Measurements from ENCODE around the gene CHRDL2.

Gene CHRDL2

DNA sequence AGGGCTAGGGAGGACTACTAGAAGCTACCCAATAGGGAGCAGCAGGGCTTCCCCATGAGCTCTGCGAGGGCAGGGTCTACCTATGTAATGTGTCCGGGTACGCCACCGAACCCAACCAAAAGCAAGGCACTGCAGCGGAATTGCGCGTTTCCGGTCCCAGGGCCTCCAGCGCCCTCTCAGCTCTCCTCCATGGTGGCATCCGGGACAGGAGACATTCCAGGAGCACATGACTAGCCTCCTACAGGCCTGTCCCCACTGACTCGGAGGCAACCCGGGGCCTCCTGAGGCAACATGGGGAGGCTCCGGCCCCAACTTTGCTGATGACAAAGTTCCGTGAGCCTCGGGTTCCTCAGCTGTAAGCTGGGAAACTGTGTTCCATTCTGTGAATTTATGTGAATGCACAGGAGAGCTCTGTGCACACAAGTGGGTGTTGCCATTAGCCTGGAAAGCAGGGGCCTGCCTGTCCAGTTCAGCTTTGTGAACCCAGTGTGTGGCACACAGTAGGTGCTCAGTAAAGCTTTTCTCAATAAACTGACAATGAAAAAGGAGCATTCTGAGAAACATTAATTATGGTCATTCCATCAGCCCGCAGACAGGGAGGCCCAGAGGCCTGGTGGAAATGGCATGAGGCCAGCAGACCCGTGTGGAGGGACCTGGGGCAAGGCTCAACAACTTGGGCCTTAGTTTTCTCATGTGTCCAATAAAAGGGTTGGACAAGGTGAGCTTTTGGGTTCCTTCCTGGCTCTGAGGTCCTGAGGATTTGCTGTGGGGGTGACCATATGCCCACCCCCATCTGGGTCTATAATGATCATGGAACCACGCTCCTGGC, 50.3 kb downstream of the CHRDL2 start:
- H3K23ac ChIP-seq (ENCODE audit: low read length), result no peak overlapping the region
- H3K27ac ChIP-seq (ENCODE audit: low read depth, low read length), result no peak overlapping the region
- H3K79me2 ChIP-seq (ENCODE audit: control insufficient read depth, insufficient read depth, low read length, poor library complexity), result peaks cover 2% of the 10 kb centered on the region
- H2BK5ac ChIP-seq (ENCODE audit: low read depth, low read length, poor library complexity), result no peak overlapping the region
- H2AK5ac ChIP-seq (ENCODE audit: low read length), result no peak overlapping the region
- no peaks in the 10 kb centered on the region for H3K79me1 ChIP-seq (ENCODE audit: low read length)
- H3K9me3 ChIP-seq (ENCODE audit: insufficient read depth, low read depth, low read length), result peaks cover 2% of the 10 kb centered on the region
- H3K14ac ChIP-seq (ENCODE audit: low read length), result no peak overlapping the region
- H3K36me3 ChIP-seq (ENCODE audit: control insufficient read depth in 1 of 2, insufficient read depth in 2 of 2, low read length in 2 of 2), result no peaks in the 10 kb centered on the region
- no peak for DNase-seq
- WGBS (ENCODE audit: extremely low coverage, insufficient coverage, insufficient read length), result no CpG with 5 or more reads among the region's 18 CpGs
- no peak overlapping the region for H2BK12ac ChIP-seq (ENCODE audit: low read length)
- H4K8ac ChIP-seq (ENCODE audit: low read depth, low read length), result no peak overlapping the region
- H2BK120ac ChIP-seq (ENCODE audit: insufficient read depth, low read length, poor library complexity), result no peak overlapping the region
- no peak overlapping the region for H4K91ac ChIP-seq (ENCODE audit: low read depth, low read length)
- peaks cover 0 to 2% of the 10 kb centered on the region in 2 experiments for H3K4me1 ChIP-seq (ENCODE audit: control insufficient read depth in 1 of 2, insufficient read depth in 2 of 2, low read length in 2 of 2)
- H3K4me2 ChIP-seq (ENCODE audit: low read length), result no peak overlapping the region
- H3K4me3 ChIP-seq (ENCODE audit: low read depth, low read length), result no peak overlapping the region
- H4K12ac ChIP-seq (ENCODE audit: low read depth, low read length), result no peak overlapping the region
- H3K18ac ChIP-seq (ENCODE audit: low read length), result no peak overlapping the region
- H3K9ac ChIP-seq (ENCODE audit: low read length), result no peak overlapping the region
- peaks cover 7% of the 10 kb centered on the region for H3K27me3 ChIP-seq (ENCODE audit: insufficient read depth, low read length)
- no peak overlapping the region for H3K4ac ChIP-seq (ENCODE audit: low read depth, low read length)
- no peak overlapping the region for H2AFZ ChIP-seq (ENCODE audit: insufficient read depth, low read length, poor library complexity)

- Histone ChIP-seq H3K36me3 (ENCODE audit: control insufficient read depth in 1 of 2, insufficient read depth in 2 of 2, low read length in 2 of 2) (no peaks in the 10 kb centered on the region), H3K79me2 (ENCODE audit: control insufficient read depth, insufficient read depth, low read length, poor library complexity) (peaks cover 2% of the 10 kb centered on the region), H3K23ac (ENCODE audit: low read length) (no peak overlapping the region), H3K4me2 (ENCODE audit: low read length) (no peak overlapping the region), H3K27me3 (ENCODE audit: insufficient read depth, low read length) (peaks cover 7% of the 10 kb centered on the region), H2AFZ (ENCODE audit: insufficient read depth, low read length, poor library complexity) (no peak overlapping the region), H3K4me1 (ENCODE audit: control insufficient read depth in 1 of 2, insufficient read depth in 2 of 2, low read length in 2 of 2) (peaks cover 0 to 2% of the 10 kb centered on the region in 2 experiments), H2BK5ac (ENCODE audit: low read depth, low read length, poor library complexity) (no peak overlapping the region), H4K12ac (ENCODE audit: low read depth, low read length) (no peak overlapping the region), H2AK5ac (ENCODE audit: low read length) (no peak overlapping the region), H4K91ac (ENCODE audit: low read depth, low read length) (no peak overlapping the region), H3K4ac (ENCODE audit: low read depth, low read length) (no peak overlapping the region), H4K8ac (ENCODE audit: low read depth, low read length) (no peak overlapping the region), H3K27ac (ENCODE audit: low read depth, low read length) (no peak overlapping the region), H3K9me3 (ENCODE audit: insufficient read depth, low read depth, low read length) (peaks cover 2% of the 10 kb centered on the region), H3K9ac (ENCODE audit: low read length) (no peak overlapping the region), H3K14ac (ENCODE audit: low read length) (no peak overlapping the region), H2BK120ac (ENCODE audit: insufficient read depth, low read length, poor library complexity) (no peak overlapping the region), H3K4me3 (ENCODE audit: low read depth, low read length) (no peak overlapping the region), H3K18ac (ENCODE audit: low read length) (no peak overlapping the region), H2BK12ac (ENCODE audit: low read length) (no peak overlapping the region), H3K79me1 (ENCODE audit: low read length) (no peaks in the 10 kb centered on the region)
- no peak for DNase-seq
- WGBS (ENCODE audit: extremely low coverage, insufficient coverage, insufficient read length), result no CpG with 5 or more reads among the region's 9 CpGs
Observed at GRCh38 chr11:74680035-74680671, 51.1 kb downstream of the CHRDL2 start.

DNA sequence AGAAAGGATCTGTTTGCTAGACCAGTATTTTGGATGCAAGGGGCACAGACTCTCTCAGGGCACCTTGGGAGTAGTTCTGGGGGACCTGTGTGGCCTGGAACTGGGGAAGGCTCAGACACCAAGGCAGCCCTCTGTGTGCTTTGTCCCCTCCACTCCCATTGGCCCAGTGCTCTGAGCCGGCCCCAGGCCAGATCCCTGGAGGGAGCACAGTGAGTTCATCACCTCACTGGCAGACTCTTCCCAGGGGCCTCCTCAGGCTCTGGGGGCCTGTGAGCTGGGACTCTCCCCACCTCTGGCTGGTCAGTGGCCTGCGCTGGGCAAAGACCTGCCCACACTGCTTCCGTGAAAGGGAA, 51.7 kb downstream of the CHRDL2 start:
- H3K27me3 ChIP-seq (ENCODE audit: insufficient read depth, low read length), result peaks cover 7% of the 10 kb centered on the region
- no peaks in the 10 kb centered on the region for H3K79me1 ChIP-seq (ENCODE audit: low read length)
- H3K4me2 ChIP-seq (ENCODE audit: low read length), result no peak overlapping the region
- H4K8ac ChIP-seq (ENCODE audit: low read depth, low read length), result no peak overlapping the region
- H3K4ac ChIP-seq (ENCODE audit: low read depth, low read length), result no peak overlapping the region
- no peak overlapping the region for H3K14ac ChIP-seq (ENCODE audit: low read length)
- no peak overlapping the region for H3K27ac ChIP-seq (ENCODE audit: low read depth, low read length)
- H4K12ac ChIP-seq (ENCODE audit: low read depth, low read length), result no peak overlapping the region
- H2AFZ ChIP-seq (ENCODE audit: insufficient read depth, low read length, poor library complexity), result no peak overlapping the region
- DNase-seq, result no peak
- no peak overlapping the region for H2BK5ac ChIP-seq (ENCODE audit: low read depth, low read length, poor library complexity)
- H3K9me3 ChIP-seq (ENCODE audit: insufficient read depth, low read depth, low read length), result no peaks in the 10 kb centered on the region
- no peak overlapping the region for H4K91ac ChIP-seq (ENCODE audit: low read depth, low read length)
- no peak overlapping the region for H2BK120ac ChIP-seq (ENCODE audit: insufficient read depth, low read length, poor library complexity)
- peaks cover 0 to 2% of the 10 kb centered on the region in 2 experiments for H3K4me1 ChIP-seq (ENCODE audit: control insufficient read depth in 1 of 2, insufficient read depth in 2 of 2, low read length in 2 of 2)
- peaks cover 2% of the 10 kb centered on the region for H3K79me2 ChIP-seq (ENCODE audit: control insufficient read depth, insufficient read depth, low read length, poor library complexity)
- no peaks in the 10 kb centered on the region for H3K36me3 ChIP-seq (ENCODE audit: control insufficient read depth in 1 of 2, insufficient read depth in 2 of 2, low read length in 2 of 2)
- no peak overlapping the region for H2AK5ac ChIP-seq (ENCODE audit: low read length)
- no CpG with 5 or more reads among the region's 3 CpGs for WGBS (ENCODE audit: extremely low coverage, insufficient coverage, insufficient read length)
- H2BK12ac ChIP-seq (ENCODE audit: low read length), result no peak overlapping the region
- H3K9ac ChIP-seq (ENCODE audit: low read length), result no peak overlapping the region
- no peak overlapping the region for H3K4me3 ChIP-seq (ENCODE audit: low read depth, low read length)
- no peak overlapping the region for H3K23ac ChIP-seq (ENCODE audit: low read length)
- no peak overlapping the region for H3K18ac ChIP-seq (ENCODE audit: low read length)

DNA sequence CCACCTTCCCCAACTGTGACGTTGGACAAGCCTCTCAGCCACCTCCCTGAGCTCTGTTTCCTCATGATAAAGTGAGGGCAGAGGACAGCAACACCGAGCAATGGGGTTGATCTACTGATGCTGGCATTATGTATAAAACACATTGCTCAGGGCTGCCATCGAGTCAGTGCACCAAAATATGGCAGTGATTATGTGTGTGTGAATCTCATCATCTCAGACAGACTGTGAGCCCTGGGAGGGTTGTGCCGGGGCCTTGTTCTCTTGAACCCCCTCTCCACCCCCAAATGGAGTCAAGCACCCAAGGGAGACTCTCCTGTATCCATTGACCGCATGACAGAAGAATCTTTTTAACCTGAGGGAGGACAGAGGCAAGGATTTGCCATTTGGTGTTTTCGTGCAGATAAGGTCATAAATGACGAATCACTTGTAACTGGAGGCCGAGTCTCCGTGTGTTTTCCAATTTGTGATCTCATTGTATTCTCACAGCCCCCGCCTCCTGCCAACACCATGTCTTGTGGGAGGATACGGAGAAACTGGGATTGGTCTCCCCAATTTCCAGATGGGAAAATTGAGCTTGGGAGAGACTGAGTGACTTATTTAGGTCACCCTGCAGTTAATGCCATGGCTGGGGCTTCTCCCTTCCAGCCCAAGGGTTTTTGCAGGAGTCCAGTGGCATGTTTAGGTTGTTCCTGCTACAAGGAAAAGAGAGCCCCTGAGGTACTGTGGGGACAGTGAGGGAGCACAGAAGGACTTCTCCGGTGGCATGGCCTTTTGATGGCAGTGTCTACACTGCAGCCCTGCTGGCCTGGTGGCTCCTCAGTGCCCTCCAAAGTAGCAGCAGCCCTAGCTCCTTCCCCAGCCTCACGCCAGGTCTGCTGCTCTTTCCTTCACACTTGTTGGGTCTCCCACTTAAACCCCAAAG, 52.4 kb downstream of the CHRDL2 start:
- no peak overlapping the region for H4K91ac ChIP-seq (ENCODE audit: low read depth, low read length)
- H3K27me3 ChIP-seq (ENCODE audit: insufficient read depth, low read length), result peaks cover 5% of the 10 kb centered on the region
- H3K79me2 ChIP-seq (ENCODE audit: control insufficient read depth, insufficient read depth, low read length, poor library complexity), result peaks cover 2% of the 10 kb centered on the region
- DNase-seq, result no peak
- no peaks in the 10 kb centered on the region for H3K36me3 ChIP-seq (ENCODE audit: control insufficient read depth in 1 of 2, insufficient read depth in 2 of 2, low read length in 2 of 2)
- no peak overlapping the region for H3K9ac ChIP-seq (ENCODE audit: low read length)
- no CpG with 5 or more reads among the region's 13 CpGs for WGBS (ENCODE audit: extremely low coverage, insufficient coverage, insufficient read length)
- H4K12ac ChIP-seq (ENCODE audit: low read depth, low read length), result no peak overlapping the region
- peaks cover 0 to 2% of the 10 kb centered on the region in 2 experiments for H3K4me1 ChIP-seq (ENCODE audit: control insufficient read depth in 1 of 2, insufficient read depth in 2 of 2, low read length in 2 of 2)
- H3K79me1 ChIP-seq (ENCODE audit: low read length), result no peaks in the 10 kb centered on the region
- no peak overlapping the region for H2BK12ac ChIP-seq (ENCODE audit: low read length)
- H2AK5ac ChIP-seq (ENCODE audit: low read length), result no peak overlapping the region
- H3K23ac ChIP-seq (ENCODE audit: low read length), result no peak overlapping the region
- no peak overlapping the region for H3K4me3 ChIP-seq (ENCODE audit: low read depth, low read length)
- no peak overlapping the region for H3K14ac ChIP-seq (ENCODE audit: low read length)
- H2BK120ac ChIP-seq (ENCODE audit: insufficient read depth, low read length, poor library complexity), result no peak overlapping the region
- H3K9me3 ChIP-seq (ENCODE audit: insufficient read depth, low read depth, low read length), result no peaks in the 10 kb centered on the region
- H2BK5ac ChIP-seq (ENCODE audit: low read depth, low read length, poor library complexity), result no peak overlapping the region
- no peak overlapping the region for H3K4me2 ChIP-seq (ENCODE audit: low read length)
- H3K4ac ChIP-seq (ENCODE audit: low read depth, low read length), result no peak overlapping the region
- no peak overlapping the region for H4K8ac ChIP-seq (ENCODE audit: low read depth, low read length)
- H3K27ac ChIP-seq (ENCODE audit: low read depth, low read length), result no peak overlapping the region
- no peak overlapping the region for H2AFZ ChIP-seq (ENCODE audit: insufficient read depth, low read length, poor library complexity)
- H3K18ac ChIP-seq (ENCODE audit: low read length), result no peak overlapping the region
